ENCODE results near the gene C5.

DNA sequence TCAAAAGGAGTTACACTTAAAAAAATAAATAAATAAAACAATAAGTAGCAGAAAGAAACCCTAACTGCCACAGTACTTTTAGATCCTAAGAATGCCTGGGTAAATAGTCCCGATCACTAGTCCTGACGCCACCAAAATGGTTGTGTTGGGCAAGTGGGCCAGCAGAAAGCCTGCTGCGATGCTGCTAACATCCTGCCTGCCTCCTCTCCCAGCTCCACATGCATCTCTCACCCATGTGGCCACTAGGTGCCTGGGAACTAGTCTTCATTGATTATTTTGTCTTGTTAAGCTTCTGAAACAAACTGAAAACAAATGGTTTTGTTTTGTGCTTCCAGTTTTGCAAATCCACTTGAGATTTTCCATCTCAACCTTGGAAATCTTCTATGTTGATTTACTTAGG, 69.1 kb downstream of the C5 start:
- TF ChIP-seq, protein P1, sequence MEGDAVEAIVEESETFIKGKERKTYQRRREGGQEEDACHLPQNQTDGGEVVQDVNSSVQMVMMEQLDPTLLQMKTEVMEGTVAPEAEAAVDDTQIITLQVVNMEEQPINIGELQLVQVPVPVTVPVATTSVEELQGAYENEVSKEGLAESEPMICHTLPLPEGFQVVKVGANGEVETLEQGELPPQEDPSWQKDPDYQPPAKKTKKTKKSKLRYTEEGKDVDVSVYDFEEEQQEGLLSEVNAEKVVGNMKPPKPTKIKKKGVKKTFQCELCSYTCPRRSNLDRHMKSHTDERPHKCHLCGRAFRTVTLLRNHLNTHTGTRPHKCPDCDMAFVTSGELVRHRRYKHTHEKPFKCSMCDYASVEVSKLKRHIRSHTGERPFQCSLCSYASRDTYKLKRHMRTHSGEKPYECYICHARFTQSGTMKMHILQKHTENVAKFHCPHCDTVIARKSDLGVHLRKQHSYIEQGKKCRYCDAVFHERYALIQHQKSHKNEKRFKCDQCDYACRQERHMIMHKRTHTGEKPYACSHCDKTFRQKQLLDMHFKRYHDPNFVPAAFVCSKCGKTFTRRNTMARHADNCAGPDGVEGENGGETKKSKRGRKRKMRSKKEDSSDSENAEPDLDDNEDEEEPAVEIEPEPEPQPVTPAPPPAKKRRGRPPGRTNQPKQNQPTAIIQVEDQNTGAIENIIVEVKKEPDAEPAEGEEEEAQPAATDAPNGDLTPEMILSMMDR (IDR thresholded peaks at IDR 0.05) = no peak
- no peak for TF ChIP-seq EZH2 (IDR thresholded peaks at IDR 0.05)
